ENCODE data around the gene ANKRD33B. TPM values are rescaled to one million over a fixed set of nuclear protein-coding genes. Genes with fewer than 3 reads are reported as not detected.

The ANKRD33B gene
- total RNA-seq, 3 donors from 2014 or later (not counting 1 experiment from before 2014, with no cell fraction given): 2.4 to 4.3 (median 3.9) TPM

- H3K9me3 ChIP-seq (ENCODE audit: control insufficient read depth, insufficient read depth, low read length): no peaks in the 10 kb centered on the region
- intact Hi-C loops (cut with micrococcal nuclease): no loop called here
- no peaks in the 10 kb centered on the region for H3K36me3 ChIP-seq (ENCODE audit: control insufficient read depth, insufficient read depth, low read length)
- H3K27ac Mint-ChIP-seq: no peak overlapping the region
- no peaks in the 10 kb centered on the region for H3K4me1 ChIP-seq (ENCODE audit: control insufficient read depth, insufficient read depth, low read length)
- H3K27me3 Mint-ChIP-seq (ENCODE audit: low read depth in 2 of 2): no peaks in the 10 kb centered on the region
- ATAC-seq (no peak), DNase-seq (no peak)
- 95% methylated on average over 18 of the region's 18 CpGs for WGBS (ENCODE audit: insufficient coverage)
- H3K27ac ChIP-seq (ENCODE audit: low read length): no peak overlapping the region
- H3K4me1 Mint-ChIP-seq: no peaks in the 10 kb centered on the region
- no peaks in the 10 kb centered on the region for H3K36me3 Mint-ChIP-seq
- H3K27me3 ChIP-seq (ENCODE audit: control insufficient read depth, insufficient read depth, low read length): no peaks in the 10 kb centered on the region
- H3K4me3 Mint-ChIP-seq: no peak overlapping the region
- no peaks in the 10 kb centered on the region for H3K9me3 Mint-ChIP-seq
- TF ChIP-seq CTCF (IDR thresholded peaks at IDR 0.05): no peak
- H3K4me3 ChIP-seq (ENCODE audit: low read length): no peak overlapping the region
Observed at GRCh38 chr5:10655972-10656830, 92.3 kb downstream of the ANKRD33B start.

GRCh38 chr5:10658265-10658664 lies 94.4 kb downstream of the ANKRD33B start:
- no peaks in the 10 kb centered on the region for H3K27me3 ChIP-seq (ENCODE audit: control insufficient read depth, insufficient read depth, low read length)
- H3K4me3 ChIP-seq (ENCODE audit: low read length): no peak overlapping the region
- H3K9me3 Mint-ChIP-seq: no peaks in the 10 kb centered on the region
- no peak for DNase-seq
- no peaks in the 10 kb centered on the region for H3K36me3 Mint-ChIP-seq
- H3K4me1 ChIP-seq (ENCODE audit: control insufficient read depth, insufficient read depth, low read length): no peaks in the 10 kb centered on the region
- H3K27me3 Mint-ChIP-seq (ENCODE audit: low read depth in 2 of 2): no peaks in the 10 kb centered on the region
- H3K9me3 ChIP-seq (ENCODE audit: control insufficient read depth, insufficient read depth, low read length): no peaks in the 10 kb centered on the region
- ATAC-seq: no peak
- no peak overlapping the region for H3K27ac ChIP-seq (ENCODE audit: low read length)
- no peak overlapping the region for H3K4me3 Mint-ChIP-seq
- 100% methylated on average over 3 of the region's 4 CpGs for WGBS (ENCODE audit: insufficient coverage)
- intact Hi-C loops (cut with micrococcal nuclease): no loop called here
- no peak for TF ChIP-seq CTCF (IDR thresholded peaks at IDR 0.05)
- H3K36me3 ChIP-seq (ENCODE audit: control insufficient read depth, insufficient read depth, low read length): no peaks in the 10 kb centered on the region
- H3K27ac Mint-ChIP-seq: no peak overlapping the region
- H3K4me1 Mint-ChIP-seq: no peaks in the 10 kb centered on the region

DNA sequence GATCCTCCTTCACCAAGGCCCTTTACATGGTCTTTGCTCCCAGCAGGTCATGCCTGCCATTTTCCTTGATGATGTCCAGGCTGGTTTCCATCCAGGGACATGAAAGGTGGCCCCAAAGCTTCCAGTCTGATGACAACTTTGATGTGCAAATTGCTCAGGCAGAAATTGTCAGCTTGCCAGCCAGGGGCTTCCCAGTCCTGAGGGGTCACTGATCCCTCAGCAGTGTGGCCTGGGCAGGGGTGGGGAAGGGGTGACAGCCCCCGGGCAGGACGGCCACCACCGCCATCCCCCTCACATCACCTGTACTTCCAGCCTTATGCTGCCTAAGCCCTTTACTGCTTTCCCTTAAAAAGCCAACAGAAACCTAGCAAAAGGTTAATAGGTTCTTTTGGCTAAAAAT lies 96.3 kb downstream of the ANKRD33B start:
- WGBS (ENCODE audit: insufficient coverage): no CpG with 5 or more reads among the region's 3 CpGs
- Histone ChIP-seq H3K36me3 (ENCODE audit: control insufficient read depth, insufficient read depth, low read length) (no peaks in the 10 kb centered on the region), H3K9me3 (ENCODE audit: control insufficient read depth, insufficient read depth, low read length) (no peaks in the 10 kb centered on the region), H3K27me3 (ENCODE audit: control insufficient read depth, insufficient read depth, low read length) (no peaks in the 10 kb centered on the region), H3K4me1 (ENCODE audit: control insufficient read depth, insufficient read depth, low read length) (no peaks in the 10 kb centered on the region), H3K4me3 (ENCODE audit: low read length) (no peak overlapping the region), H3K27ac (ENCODE audit: low read length) (no peak overlapping the region)
- DNase-seq: no peak
- no peaks in the 10 kb centered on the region for H3K9me3 Mint-ChIP-seq
- H3K27ac Mint-ChIP-seq: no peak overlapping the region
- H3K4me1 Mint-ChIP-seq: no peaks in the 10 kb centered on the region
- ATAC-seq: no peak
- no peaks in the 10 kb centered on the region for H3K36me3 Mint-ChIP-seq
- intact Hi-C loops (cut with micrococcal nuclease): no loop called here
- no peak overlapping the region for H3K4me3 Mint-ChIP-seq
- no peak for TF ChIP-seq CTCF (IDR thresholded peaks at IDR 0.05)
- no peaks in the 10 kb centered on the region for H3K27me3 Mint-ChIP-seq (ENCODE audit: low read depth in 2 of 2)
